K562 treated with DMSO at 1 percent for 4 hours (cell line): ENCODE measurements around the gene OR1L1. TPM values are rescaled to one million over a fixed set of nuclear protein-coding genes. Genes with fewer than 3 reads are reported as not detected.

Experiments
- total RNA-seq: library from RNA; unstranded; fragments of 300-600 nt; gene quantifications from 2 replicates; pipeline ENCODE4 v1.2.3, GENCODE V29; 2022; ENCODE audit not compliant: insufficient read depth

Gene OR1L1
- total RNA-seq: not detected in 2 replicates

GRCh38 chr9:122661416-122661815 lies at the start of gene OR1L1:
OR1L1 (plus strand) TSS chr9:122661716; CDS start chr9:122661716, 0 bp downstream.

DNA sequence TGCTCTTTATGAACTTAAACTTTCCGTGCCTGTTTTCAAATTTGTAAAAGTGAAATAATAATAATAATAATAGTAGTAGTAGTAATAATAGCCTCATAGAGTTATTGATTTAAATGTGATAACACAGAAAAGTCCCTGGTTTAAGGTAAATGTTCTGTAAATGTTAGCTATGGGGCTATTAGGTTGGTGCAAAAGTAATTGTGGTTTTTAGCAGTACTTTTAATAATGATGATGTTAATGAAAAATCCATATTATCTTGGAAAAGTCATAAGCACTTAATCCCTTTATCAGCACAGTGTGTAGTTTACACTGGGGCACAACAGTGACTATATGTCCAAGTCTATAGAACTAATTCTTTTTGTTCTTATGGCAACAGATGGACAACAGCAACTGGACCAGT lies 47.2 kb upstream of the OR1L1 start, which contains the start of gene OR1Q1:
Gene OR1Q1, plus strand, starts transcription at position 377 of the 400 bp plus-strand sequence. Its CDS starts 0 bp downstream, at position 377.

GRCh38 chr9:122657527-122657926 lies 4.0 kb upstream of the OR1L1 start, which contains the start of gene OR1B1:
OR1B1 (minus strand) TSS chr9:122657627.

Other genes starting within 250 kb of the OR1L1 start
- not detected in 2 replicates for gene OR1J1, start 183.8 kb upstream of the OR1L1 start, total RNA-seq
- not detected in 2 replicates for gene OR1J2, start 150.9 kb upstream of the OR1L1 start, total RNA-seq
- gene OR1J4, start 142.6 kb upstream of the OR1L1 start, total RNA-seq: not detected in 2 replicates
- not detected in 2 replicates for gene OR1N1, start 134.4 kb upstream of the OR1L1 start, total RNA-seq
- gene OR1N2, start 108.6 kb upstream of the OR1L1 start, total RNA-seq: not detected in 2 replicates
- not detected in 2 replicates for gene OR1L8, start 78.3 kb upstream of the OR1L1 start, total RNA-seq
- gene OR1Q1, start 47.0 kb upstream of the OR1L1 start, total RNA-seq: not detected in 2 replicates
- gene OR1B1, start 4.1 kb upstream of the OR1L1 start, total RNA-seq: not detected in 2 replicates
- gene OR1L3, start 13.4 kb downstream of the OR1L1 start, total RNA-seq: not detected in 2 replicates
- not detected in 2 replicates for gene OR1L4, start 62.3 kb downstream of the OR1L1 start, total RNA-seq
- not detected in 2 replicates for gene OR1L6, start 80.6 kb downstream of the OR1L1 start, total RNA-seq
- gene OR5C1, start 127.2 kb downstream of the OR1L1 start, total RNA-seq: not detected in 2 replicates
- not detected in 2 replicates for gene OR1K1, start 138.4 kb downstream of the OR1L1 start, total RNA-seq
- gene PDCL, start 166.9 kb downstream of the OR1L1 start, total RNA-seq: 13.4 and 16.4 TPM in 2 replicates
- 13.5 and 15.7 TPM in 2 replicates for gene RC3H2, start 243.6 kb downstream of the OR1L1 start, total RNA-seq